Upper lobe of left lung (tissue), 6 donors: ENCODE measurements around the gene CNOT3. TPM values are rescaled to one million over a fixed set of nuclear protein-coding genes. Genes with fewer than 3 reads are reported as not detected.
A peak's percentile ranks its signal among the peaks of the same experiment; 100 is the strongest.

Experiments used
- ATAC-seq, 2 donors: fragments of 200-7000 bp; cut with Tn5 transposase; one replicate each; pipeline ENCODE4 v1.9.1; 2022; ENCODE audit warnings: mild to moderate bottlenecking in 2 of 2, moderate library complexity in 2 of 2; ENCODE audit not compliant: low FRiP score in 2 of 2
- DNase-seq, 2 donors: peaks; one replicate each; pipeline ENCODE4 v3.0.0-alpha.2; 2019 to 2020
- H3K27ac ChIP-seq, 4 donors: fragments of 200-600 bp; sonication (generic); one replicate each; pipeline ENCODE4 v1.5.1; 2016 to 2019
- H3K27me3 ChIP-seq, 4 donors: fragments of 200-600 bp; sonication (generic); one replicate each; pipeline ENCODE4 v1.5.1; 2017 to 2019
- H3K36me3 ChIP-seq, 4 donors: fragments of 200-600 bp; sonication (generic); one replicate each; pipeline ENCODE4 v1.5.1; 2016 to 2019
- H3K4me1 ChIP-seq, 4 donors: fragments of 200-600 bp; sonication (generic); one replicate each; pipeline ENCODE4 v1.5.1; 2018 to 2019
- H3K4me3 ChIP-seq, 4 donors: fragments of 200-600 bp; sonication (generic); one replicate each; pipeline ENCODE4 v1.5.1; 2017 to 2019; ENCODE audit warnings: mild to moderate bottlenecking in 2 of 4, moderate library complexity in 1 of 4
- H3K9me3 ChIP-seq, 4 donors: fragments of 200-600 bp; sonication (generic); one replicate each; pipeline ENCODE4 v1.5.1; 2018 to 2019
- EP300 ChIP-seq, 4 donors: sonication (generic); formaldehyde crosslinking; IDR thresholded peaks; one replicate each; pipeline ENCODE4 v1.5.1; 2017; ENCODE audit warnings: antibody characterized with exemption in 4 of 4, control low read depth in 2 of 4
- POLR2A ChIP-seq, 4 donors: fragments of 450-650 bp; IDR thresholded peaks; one replicate each; pipeline ENCODE4 v1.5.1; 2016 to 2017; ENCODE audit warnings: antibody characterized with exemption in 4 of 4, mild to moderate bottlenecking in 2 of 4
- POLR2AphosphoS5 ChIP-seq, 2 donors: sonication (generic); formaldehyde crosslinking; IDR thresholded peaks; one replicate each; pipeline ENCODE4 v1.5.1; 2017; ENCODE audit warnings: antibody characterized with exemption in 2 of 2
- WGBS, 2 donors: methylation state at CpG; one replicate each; pipeline ENCODE4 v1.1.5; 2017 to 2018; 5-methylcytosine and 5-hydroxymethylcytosine counted together
- total RNA-seq, 6 donors: library from RNA; depleted of rRNA in 4 of 6; stranded (reverse); fragments of >200 nt in 4 of 6; gene quantifications; one replicate each; pipeline versions ENCODE4 v1.1.0 to v1.2.1, GENCODE V29; 2016 to 2021
- TF ChIP-seq, protein P1 (sequence below), 6 experiments: fragments of 450-650 bp in 4 of 6; fragments of 200-600 bp in 2 of 6; sonication (generic) in 2 of 6; IDR thresholded peaks; one replicate each; pipeline ENCODE4 v1.5.1; 2016 to 2019; ENCODE audit warnings: antibody characterized with exemption in 6 of 6
- donor health status: DM: no; HTN: no; CAD: no; lungs with moderate emphysema.
- donor health status: DM: no; HTN: yes; CAD: no; lungs with severe emphysema.

CNOT3 gene
- total RNA-seq, 6 donors from 2014 or later, result 18.8 to 65.0 (median 36.6) TPM

DNA sequence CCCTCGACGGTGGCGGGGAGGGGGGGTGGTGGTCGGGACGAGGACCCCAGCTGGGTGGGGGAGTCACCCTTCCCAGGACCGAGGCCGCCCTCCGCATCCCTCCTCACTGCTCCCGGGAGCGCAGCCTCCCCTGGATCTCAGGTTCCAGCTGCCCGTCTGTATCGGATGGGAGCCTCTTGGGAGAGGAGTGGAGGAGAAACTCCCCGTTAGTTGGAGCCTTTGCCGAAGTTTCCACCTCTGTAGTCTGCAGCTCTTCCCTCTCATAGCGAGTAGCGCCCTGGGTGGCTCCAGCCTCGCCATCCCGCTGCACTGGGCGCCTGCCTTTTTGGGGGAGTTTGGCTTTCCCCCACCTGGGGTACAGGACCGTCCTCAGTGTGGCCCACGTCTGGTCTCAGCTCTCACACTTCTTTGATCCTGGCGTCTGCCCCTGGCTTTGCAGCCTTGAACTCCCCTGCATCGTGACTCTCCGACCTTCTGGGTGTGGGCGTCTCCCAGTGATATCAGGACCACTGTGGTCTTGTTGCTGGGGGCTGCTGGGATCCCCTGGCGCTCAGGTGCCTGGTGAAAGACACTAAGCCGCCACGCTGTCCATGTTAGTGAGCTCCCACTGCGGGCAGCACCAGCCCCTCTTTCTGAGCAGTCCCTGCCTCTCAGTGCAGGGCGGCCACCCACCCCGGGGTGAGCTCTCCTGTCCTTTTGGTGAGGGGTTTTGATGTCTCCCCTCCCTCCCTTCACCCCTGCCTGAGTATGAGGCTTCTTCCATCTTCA is 1.1 kb downstream of the CNOT3 start:
- Histone ChIP-seq H3K9me3 (no peaks in the 10 kb centered on the region), H3K4me3 (peak overlapping the region; percentile 92 to 100 (median 94)), H3K27ac (peak overlapping the region; percentile 93 to 99 (median 96)), H3K27me3 (no peaks in the 10 kb centered on the region), H3K4me1 (peaks cover 32 to 44% (median 38%) of the 10 kb centered on the region in 4 donors), H3K36me3 (peaks cover 10 to 27% (median 17%) of the 10 kb centered on the region in 4 donors)
- WGBS, 2 donors, result 38 to 52% methylated on average over 15 to 21 of the region's 31 CpGs
- TF ChIP-seq, protein P1, sequence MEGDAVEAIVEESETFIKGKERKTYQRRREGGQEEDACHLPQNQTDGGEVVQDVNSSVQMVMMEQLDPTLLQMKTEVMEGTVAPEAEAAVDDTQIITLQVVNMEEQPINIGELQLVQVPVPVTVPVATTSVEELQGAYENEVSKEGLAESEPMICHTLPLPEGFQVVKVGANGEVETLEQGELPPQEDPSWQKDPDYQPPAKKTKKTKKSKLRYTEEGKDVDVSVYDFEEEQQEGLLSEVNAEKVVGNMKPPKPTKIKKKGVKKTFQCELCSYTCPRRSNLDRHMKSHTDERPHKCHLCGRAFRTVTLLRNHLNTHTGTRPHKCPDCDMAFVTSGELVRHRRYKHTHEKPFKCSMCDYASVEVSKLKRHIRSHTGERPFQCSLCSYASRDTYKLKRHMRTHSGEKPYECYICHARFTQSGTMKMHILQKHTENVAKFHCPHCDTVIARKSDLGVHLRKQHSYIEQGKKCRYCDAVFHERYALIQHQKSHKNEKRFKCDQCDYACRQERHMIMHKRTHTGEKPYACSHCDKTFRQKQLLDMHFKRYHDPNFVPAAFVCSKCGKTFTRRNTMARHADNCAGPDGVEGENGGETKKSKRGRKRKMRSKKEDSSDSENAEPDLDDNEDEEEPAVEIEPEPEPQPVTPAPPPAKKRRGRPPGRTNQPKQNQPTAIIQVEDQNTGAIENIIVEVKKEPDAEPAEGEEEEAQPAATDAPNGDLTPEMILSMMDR (IDR thresholded peaks at IDR 0.05), result no peak
- TF ChIP-seq POLR2A (IDR thresholded peaks at IDR 0.05) (no peak), POLR2AphosphoS5 (IDR thresholded peaks at IDR 0.05) (no peak), EP300 (IDR thresholded peaks at IDR 0.05) (no peak)
- ATAC-seq (no peak), DNase-seq (no peak)

DNA sequence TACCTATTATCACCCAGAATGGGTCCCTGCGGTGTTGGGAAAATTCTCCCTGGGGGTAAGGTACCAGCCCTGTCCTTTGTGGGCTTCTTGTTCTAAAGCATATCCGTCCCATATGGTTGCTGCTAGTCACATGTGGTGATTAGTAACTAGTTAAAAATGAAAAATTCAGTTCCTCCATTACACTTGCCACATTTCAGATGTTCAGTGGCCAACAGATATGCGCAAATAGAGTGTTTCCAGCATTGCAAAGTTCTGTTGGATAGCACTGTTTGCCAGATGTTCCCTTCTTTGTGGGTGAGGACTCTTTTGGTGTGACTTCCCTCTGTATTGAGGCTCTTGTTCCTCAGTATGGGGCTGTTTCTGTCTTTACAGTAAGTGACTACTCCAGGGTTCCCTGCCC is 3.8 kb downstream of the CNOT3 start:
- ATAC-seq (no peak), DNase-seq (no peak)
- WGBS, 2 donors, result 92 to 93% methylated on average over 3 of the region's 3 CpGs
- Histone ChIP-seq H3K9me3 (no peaks in the 10 kb centered on the region), H3K36me3 (peaks cover 32 to 54% (median 43%) of the 10 kb centered on the region in 4 donors), H3K4me3 (no peak overlapping the region), H3K27ac (no peak overlapping the region), H3K27me3 (no peaks in the 10 kb centered on the region), H3K4me1 (peaks cover 24 to 38% (median 31%) of the 10 kb centered on the region in 4 donors)
- TF ChIP-seq, protein P1 (IDR thresholded peaks at IDR 0.05), result no peak
- no peak for TF ChIP-seq EP300 (IDR thresholded peaks at IDR 0.05)

DNA sequence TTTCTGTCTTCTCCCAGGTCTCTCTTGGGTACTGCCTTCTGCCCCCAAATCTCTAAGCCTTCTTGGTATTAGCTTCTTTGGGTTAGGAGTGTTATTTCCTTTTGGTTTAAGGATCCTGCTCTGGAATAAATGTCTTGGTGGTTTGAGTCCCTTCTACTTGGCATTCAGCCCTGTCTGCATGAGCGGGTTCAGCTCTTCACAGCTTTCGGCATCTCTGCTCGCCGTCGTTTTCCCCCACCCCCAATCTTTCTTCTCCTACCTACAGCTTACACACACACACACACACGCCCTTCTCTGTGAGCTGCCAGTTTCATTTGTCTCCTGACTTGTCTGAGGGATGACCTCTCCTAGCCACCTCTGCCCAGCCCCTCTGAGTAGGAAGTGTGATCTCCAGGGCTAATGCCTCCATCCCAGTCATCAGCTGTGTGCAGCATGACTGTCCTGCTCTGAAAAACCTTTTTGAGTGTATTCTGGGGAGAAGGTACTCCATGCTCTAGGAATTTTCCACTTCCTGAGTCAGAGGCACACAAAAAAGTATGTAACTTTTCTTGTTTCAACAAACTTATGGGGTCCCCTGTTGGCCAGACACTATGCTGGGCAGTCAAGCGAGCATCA is 4.7 kb downstream of the CNOT3 start:
- DNase-seq (no peak), ATAC-seq (no peak)
- WGBS, 2 donors, result 85 to 87% methylated on average over 7 of the region's 7 CpGs
- peaks cover 22 to 34% (median 28%) of the 10 kb centered on the region in 4 donors for H3K4me1 ChIP-seq
- no peak overlapping the region for H3K4me3 ChIP-seq
- TF ChIP-seq EP300 (IDR thresholded peaks at IDR 0.05) (no peak), POLR2A (IDR thresholded peaks at IDR 0.05) (no peak), POLR2AphosphoS5 (IDR thresholded peaks at IDR 0.05) (no peak)
- TF ChIP-seq, protein P1 (IDR thresholded peaks at IDR 0.05), result no peak
- H3K9me3 ChIP-seq, result no peaks in the 10 kb centered on the region
- H3K36me3 ChIP-seq, result peaks cover 41 to 63% (median 52%) of the 10 kb centered on the region in 4 donors
- H3K27ac ChIP-seq, result no peak overlapping the region
- H3K27me3 ChIP-seq, result no peaks in the 10 kb centered on the region

DNA sequence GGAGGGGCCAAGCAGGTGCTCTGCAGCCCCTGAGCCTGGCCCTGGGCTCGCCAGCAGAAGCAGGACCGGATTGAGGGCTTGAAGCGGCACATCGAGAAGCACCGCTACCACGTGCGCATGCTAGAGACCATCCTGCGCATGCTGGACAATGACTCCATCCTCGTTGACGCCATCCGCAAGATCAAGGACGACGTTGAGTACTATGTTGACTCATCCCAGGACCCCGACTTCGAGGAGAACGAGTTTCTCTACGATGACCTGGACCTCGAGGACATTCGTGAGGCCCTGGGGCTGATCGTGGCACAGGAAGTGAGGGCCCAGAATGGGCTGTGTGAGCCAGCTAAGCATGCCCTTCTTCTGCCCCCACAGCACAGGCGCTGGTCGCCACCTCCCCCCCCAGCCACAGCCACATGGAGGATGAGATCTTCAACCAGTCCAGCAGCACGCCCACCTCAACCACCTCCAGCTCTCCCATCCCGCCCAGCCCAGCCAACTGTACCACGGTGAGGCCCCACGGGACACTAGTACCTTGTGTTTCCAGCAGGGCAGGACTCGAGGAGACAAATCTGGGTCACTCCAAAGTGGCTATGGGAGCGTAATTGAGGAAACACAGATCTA is 8.1 kb downstream of the CNOT3 start:
- DNase-seq (no peak), ATAC-seq (no peak)
- no peak overlapping the region for H3K4me3 ChIP-seq
- WGBS, 2 donors, result 89 to 93% methylated on average over 10 to 28 of the region's 28 CpGs
- no peaks in the 10 kb centered on the region for H3K27me3 ChIP-seq
- peaks cover 44 to 91% (median 86%) of the 10 kb centered on the region in 4 donors for H3K36me3 ChIP-seq
- TF ChIP-seq, protein P1 (IDR thresholded peaks at IDR 0.05), result no peak
- TF ChIP-seq EP300 (IDR thresholded peaks at IDR 0.05) (no peak), POLR2A (IDR thresholded peaks at IDR 0.05) (no peak), POLR2AphosphoS5 (IDR thresholded peaks at IDR 0.05) (no peak)
- H3K9me3 ChIP-seq, result no peaks in the 10 kb centered on the region
- H3K4me1 ChIP-seq, result peaks cover under 1 to 7% (median 4%) of the 10 kb centered on the region in 4 donors
- H3K27ac ChIP-seq, result no peak overlapping the region
